Keratinocyte (primary cell): ENCODE results near the gene HMCN1. TPM values are rescaled to one million over a fixed set of nuclear protein-coding genes. Genes with fewer than 3 reads are reported as not detected.

Experiments used
- DNase-seq: peaks from one replicate; pipeline ENCODE4 v3.0.0-alpha.2; 2011; ENCODE audit warnings: low read depth, missing footprints, low spot score
- FAIRE-seq: peaks from 2 replicates; lab custom pipeline; 2011; peaks lifted over from hg19 to GRCh38; lab: Jason Lieb, UNC
- H2AFZ ChIP-seq: 2 replicates; pipeline ENCODE4 v1.6.0; 2012; ENCODE audit warnings: low read length, control low read depth, inconsistent platforms; ENCODE audit not compliant: control insufficient read depth
- H3K27ac ChIP-seq: 2 replicates; pipeline ENCODE4 v1.5.1; 2011; ENCODE audit warnings: low read length; ENCODE audit not compliant: control insufficient read depth, insufficient read depth
- H3K27me3 ChIP-seq: 3 replicates; pipeline ENCODE4 v1.6.0; 2011; ENCODE audit warnings: low read length; ENCODE audit not compliant: control insufficient read depth, insufficient read depth; ENCODE audit errors: extremely low read depth
- H3K36me3 ChIP-seq, 2 experiments: 2 replicates in 1 of 2; 3 replicates in 1 of 2; pipeline ENCODE4 v1.5.1; 2011; ENCODE audit warnings: low read length in 2 of 2, mild to moderate bottlenecking in 1 of 2; ENCODE audit not compliant: control insufficient read depth in 2 of 2, insufficient read depth in 2 of 2; ENCODE audit errors: extremely low read depth in 1 of 2
- H3K4me1 ChIP-seq: 3 replicates; pipeline ENCODE4 v1.5.1; 2011; ENCODE audit warnings: low read length; ENCODE audit not compliant: control insufficient read depth, insufficient read depth; ENCODE audit errors: extremely low read depth
- H3K4me2 ChIP-seq: 3 replicates; pipeline ENCODE4 v1.6.0; 2011; ENCODE audit warnings: low read depth, low read length; ENCODE audit not compliant: control insufficient read depth, insufficient read depth; ENCODE audit errors: extremely low read depth
- H3K4me3 ChIP-seq, 3 experiments: fragments of 200-600 bp in 1 of 3; sonication (generic) in 1 of 3; 2 replicates in 2 of 3; 3 replicates in 1 of 3; pipeline ENCODE4 v1.5.1; 2011 to 2016; ENCODE audit warnings: low read length in 3 of 3, mild to moderate bottlenecking in 3 of 3, control low read depth in 2 of 3, inconsistent platforms in 1 of 3, low read depth in 1 of 3, mixed read lengths in 1 of 3, mixed run types in 1 of 3, moderate library complexity in 1 of 3; ENCODE audit not compliant: control insufficient read depth in 2 of 3, insufficient read depth in 2 of 3; ENCODE audit errors: extremely low read depth in 1 of 3
- H3K79me2 ChIP-seq: 2 replicates; pipeline ENCODE4 v1.6.0; 2012; ENCODE audit warnings: low read length; ENCODE audit not compliant: control insufficient read depth, insufficient read depth
- H3K9ac ChIP-seq: 3 replicates; pipeline ENCODE4 v1.6.0; 2011; ENCODE audit warnings: low read length; ENCODE audit not compliant: control insufficient read depth, insufficient read depth; ENCODE audit errors: extremely low read depth
- H3K9me1 ChIP-seq: 3 replicates; pipeline ENCODE4 v1.6.0; 2011; ENCODE audit warnings: low read length; ENCODE audit not compliant: control insufficient read depth, insufficient read depth; ENCODE audit errors: extremely low read depth
- H3K9me3 ChIP-seq: 2 replicates; pipeline ENCODE4 v1.5.1; 2012; ENCODE audit warnings: low read depth, low read length; ENCODE audit not compliant: control insufficient read depth
- H4K20me1 ChIP-seq: 3 replicates; pipeline ENCODE4 v1.6.0; 2011; ENCODE audit warnings: low read length; ENCODE audit not compliant: control insufficient read depth, insufficient read depth; ENCODE audit errors: extremely low read depth
- CTCF ChIP-seq, 3 experiments: IDR thresholded peaks in 1 of 3; conservative IDR thresholded peaks in 1 of 3; optimal IDR thresholded peaks in 1 of 3; 2 replicates in 2 of 3; 3 replicates in 1 of 3; pipeline versions ENCODE3 to v1.5.1; 2011; ENCODE audit warnings: low read length in 3 of 3, mild to moderate bottlenecking in 3 of 3, moderate library complexity in 2 of 3, control low read depth in 1 of 3, inconsistent platforms in 1 of 3; ENCODE audit not compliant: insufficient read depth in 2 of 3; ENCODE audit errors: extremely low read depth in 1 of 3
- EZH2 ChIP-seq: IDR thresholded peaks from one replicate; pipeline ENCODE4 v1.6.1; 2012; ENCODE audit warnings: inconsistent platforms, mild to moderate bottlenecking, low read length, moderate library complexity
- dilution Hi-C: fragments of 300-500 bp; cut with MboI; formaldehyde crosslinking; loops from one replicate; pipeline ENCODE4 v1.7.0; 2020; ENCODE audit warnings: low sequenced_read_pairs; ENCODE audit not compliant: extremely low pct_ligation_motif_present
- polyA plus RNA-seq, 5 experiments: library from polyadenylated mRNA; depleted of rRNA in 3 of 5; stranded (reverse) in 3 of 5; stranded (forward) in 1 of 5; unstranded in 1 of 5; fragments of >200 nt; gene quantifications; 1 replicate in 1 of 5; 2 replicates in 3 of 5; 3 replicates in 1 of 5; pipeline versions ENCODE4 v1.2.1 to v1.2.3, GENCODE V29; 2011 to 2012; ENCODE audit warnings: missing spikeins in 2 of 5, low read depth in 1 of 5, low replicate concordance in 1 of 5

HMCN1 gene
- polyA plus RNA-seq, 1 donor (not counting 4 experiments of a cell fraction or from before 2014, with no cell fraction given), result 1.8 TPM

DNA sequence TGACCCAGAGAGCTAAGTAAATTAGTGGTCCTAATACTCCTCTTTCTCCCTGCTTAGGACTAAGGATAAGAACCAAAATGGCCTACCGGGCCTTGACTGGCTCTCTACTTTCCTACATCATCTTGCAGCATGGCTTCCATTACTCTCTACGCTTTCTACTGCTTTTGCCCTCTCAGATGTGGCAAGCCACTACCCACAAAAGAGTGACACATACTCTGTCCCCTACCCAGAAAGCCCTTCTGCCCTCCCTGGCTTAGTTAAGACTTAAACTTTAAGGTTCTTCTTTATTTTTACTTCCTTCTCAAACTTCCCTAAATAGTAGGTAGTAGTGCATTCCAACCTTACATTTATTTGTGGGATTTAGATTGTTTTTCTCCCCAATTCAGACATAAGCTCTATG lies 412.8 kb downstream of the HMCN1 start:
- no peak for DNase-seq
- H3K4me1 ChIP-seq, result peaks cover under 1% of the 10 kb centered on the region
- dilution Hi-C loops, result no loop called here
- H3K27me3 ChIP-seq, result no peaks in the 10 kb centered on the region
- H3K4me2 ChIP-seq, result no peak overlapping the region
- H2AFZ ChIP-seq, result no peak overlapping the region
- TF ChIP-seq EZH2 (no peak), CTCF (optimal IDR thresholded peaks at IDR 0.05 in 1 of 3, IDR thresholded peaks at IDR 0.05 in 1 of 3, conservative IDR thresholded peaks at IDR 0.05 in 1 of 3; ENCODE audit: extremely low read depth in 1 of 3, insufficient read depth in 2 of 3, low read length in 3 of 3) (no peak)
- H3K27ac ChIP-seq, result no peak overlapping the region
- H3K4me3 ChIP-seq, result no peak overlapping the region
- H3K9me3 ChIP-seq, result no peaks in the 10 kb centered on the region
- H3K36me3 ChIP-seq, result no peaks in the 10 kb centered on the region
- H3K9me1 ChIP-seq, result no peaks in the 10 kb centered on the region
- H4K20me1 ChIP-seq, result no peaks in the 10 kb centered on the region
- no peak overlapping the region for H3K9ac ChIP-seq
- no peaks in the 10 kb centered on the region for H3K79me2 ChIP-seq
- no peak for FAIRE-seq

- dilution Hi-C loops, result no loop called here
- Histone ChIP-seq H3K27me3 (no peaks in the 10 kb centered on the region), H4K20me1 (no peaks in the 10 kb centered on the region), H3K36me3 (no peaks in the 10 kb centered on the region), H3K9me3 (no peaks in the 10 kb centered on the region), H2AFZ (no peak overlapping the region), H3K9me1 (no peaks in the 10 kb centered on the region), H3K4me1 (peaks cover 11% of the 10 kb centered on the region), H3K79me2 (no peaks in the 10 kb centered on the region), H3K4me2 (no peak overlapping the region), H3K27ac (no peak overlapping the region), H3K9ac (no peak overlapping the region), H3K4me3 (no peak overlapping the region)
- TF ChIP-seq EZH2, result no peak
- no peak for TF ChIP-seq CTCF (optimal IDR thresholded peaks at IDR 0.05 in 1 of 3, IDR thresholded peaks at IDR 0.05 in 1 of 3, conservative IDR thresholded peaks at IDR 0.05 in 1 of 3; ENCODE audit: extremely low read depth in 1 of 3, insufficient read depth in 2 of 3, low read length in 3 of 3)
- FAIRE-seq (no peak), DNase-seq (no peak)
Measured at GRCh38 chr1:186149591-186149990, 415.4 kb downstream of the HMCN1 start.
